Astrocyte (in vitro differentiated cells and primary cell): ENCODE measurements around the gene PDE1C. TPM values are rescaled to one million over a fixed set of nuclear protein-coding genes. Genes with fewer than 3 reads are reported as not detected.

ENCODE experiments used
- DNase-seq: peaks from one replicate; pipeline ENCODE4 v3.0.0-alpha.2; 2010; ENCODE audit warnings: low read depth
- FAIRE-seq: peaks from 2 replicates; lab custom pipeline; 2011; peaks lifted over from hg19 to GRCh38; lab: Jason Lieb, UNC
- H2AFZ ChIP-seq: 2 replicates; pipeline ENCODE4 v1.6.0; 2012; ENCODE audit warnings: low read depth, low read length, inconsistent platforms
- H3K27ac ChIP-seq: 2 replicates; pipeline ENCODE4 v1.5.1; 2011; ENCODE audit warnings: low read depth, low read length, inconsistent platforms
- H3K27me3 ChIP-seq: 2 replicates; pipeline ENCODE4 v1.6.0; 2011; ENCODE audit warnings: low read length, inconsistent platforms; ENCODE audit not compliant: insufficient read depth
- H3K36me3 ChIP-seq: 2 replicates; pipeline ENCODE4 v1.5.1; 2011; ENCODE audit warnings: low read length, inconsistent platforms; ENCODE audit not compliant: insufficient read depth
- H3K4me1 ChIP-seq: 2 replicates; pipeline ENCODE4 v1.5.1; 2011; ENCODE audit warnings: low read length, inconsistent platforms; ENCODE audit not compliant: insufficient read depth
- H3K4me2 ChIP-seq: 2 replicates; pipeline ENCODE4 v1.6.0; 2012; ENCODE audit warnings: low read length, inconsistent platforms
- H3K4me3 ChIP-seq: 2 replicates; pipeline ENCODE4 v1.5.1; 2011; ENCODE audit warnings: low read depth, mild to moderate bottlenecking, low read length, inconsistent platforms; ENCODE audit not compliant: insufficient read depth
- H3K79me2 ChIP-seq: 2 replicates; pipeline ENCODE4 v1.6.0; 2012; ENCODE audit warnings: mild to moderate bottlenecking, low read length, inconsistent platforms; ENCODE audit not compliant: insufficient read depth
- H3K9ac ChIP-seq: 2 replicates; pipeline ENCODE4 v1.6.0; 2012; ENCODE audit warnings: mild to moderate bottlenecking, low read length, inconsistent platforms
- H3K9me3 ChIP-seq: 2 replicates; pipeline ENCODE4 v1.5.1; 2012; ENCODE audit warnings: low read depth, mild to moderate bottlenecking, low read length, inconsistent platforms; ENCODE audit not compliant: insufficient read depth
- H4K20me1 ChIP-seq: 2 replicates; pipeline ENCODE4 v1.6.0; 2012; ENCODE audit warnings: low read length, inconsistent platforms; ENCODE audit not compliant: insufficient read depth
- H3K27ac Mint-ChIP-seq: one replicate; pipeline ENCODE4 v1.8.0; 2021; ENCODE audit warnings: mild to moderate bottlenecking, mixed read lengths; ENCODE audit not compliant: unreplicated experiment
- H3K27me3 Mint-ChIP-seq: one replicate; pipeline ENCODE4 v1.8.0; 2021; ENCODE audit warnings: low read depth, mixed read lengths; ENCODE audit not compliant: unreplicated experiment
- H3K36me3 Mint-ChIP-seq: one replicate; pipeline ENCODE4 v1.8.0; 2021; ENCODE audit warnings: low read depth, mixed read lengths; ENCODE audit not compliant: unreplicated experiment
- H3K4me1 Mint-ChIP-seq: one replicate; pipeline ENCODE4 v1.8.0; 2021; ENCODE audit warnings: low read depth, mixed read lengths; ENCODE audit not compliant: unreplicated experiment
- H3K4me3 Mint-ChIP-seq: one replicate; pipeline ENCODE4 v1.8.0; 2021; ENCODE audit warnings: mild to moderate bottlenecking, moderate library complexity, mixed read lengths; ENCODE audit not compliant: unreplicated experiment
- H3K9me3 Mint-ChIP-seq: one replicate; pipeline ENCODE4 v1.8.0; 2021; ENCODE audit warnings: mild to moderate bottlenecking, mixed read lengths; ENCODE audit not compliant: unreplicated experiment
- CTCF ChIP-seq: IDR thresholded peaks from 2 replicates; pipeline ENCODE4 v1.5.1; 2011; ENCODE audit warnings: low read depth, mild to moderate bottlenecking, inconsistent platforms, low read length, moderate library complexity; ENCODE audit not compliant: insufficient read depth
- EZH2 ChIP-seq: IDR thresholded peaks from 2 replicates; pipeline ENCODE4 v1.6.1; 2012; ENCODE audit warnings: mild to moderate bottlenecking, low read length, inconsistent platforms; ENCODE audit not compliant: insufficient read depth
- total RNA-seq: library from RNA; stranded (reverse); gene quantifications from 2 replicates; pipeline ENCODE4 v1.2.1, GENCODE V29; 2021

The PDE1C gene
- total RNA-seq, 1 donor from 2014 or later, result 31.6 TPM

DNA sequence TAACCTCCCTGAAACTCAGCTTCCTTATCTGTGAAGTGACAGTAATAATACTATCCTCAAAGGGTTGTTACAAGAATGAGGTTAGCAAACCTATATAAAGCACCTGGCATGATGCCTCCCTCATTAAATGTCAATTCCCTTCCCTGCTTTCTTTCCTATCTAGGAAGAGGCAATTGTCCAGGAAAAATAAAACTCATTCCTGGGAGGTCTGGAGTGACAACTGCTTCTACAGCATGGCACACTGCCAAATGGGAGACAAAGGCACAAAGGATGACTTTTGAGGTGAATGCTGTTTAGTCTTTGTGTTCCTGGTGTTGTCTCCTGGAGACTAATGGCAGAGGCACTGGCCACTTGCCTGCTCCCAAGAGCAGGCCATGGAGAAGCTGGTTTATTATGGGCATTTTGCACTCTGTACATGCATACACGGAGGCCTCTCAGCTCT, 32.2 kb upstream of the PDE1C start:
- no peaks in the 10 kb centered on the region for H3K9me3 ChIP-seq
- no peak overlapping the region for H3K4me3 ChIP-seq
- H3K36me3 ChIP-seq, result no peaks in the 10 kb centered on the region
- H3K4me1 ChIP-seq, result no peaks in the 10 kb centered on the region
- Mint-ChIP-seq H3K27me3 (no peaks in the 10 kb centered on the region), H3K4me1 (peaks cover 5% of the 10 kb centered on the region), H3K27ac (no peak overlapping the region), H3K36me3 (no peaks in the 10 kb centered on the region), H3K4me3 (no peak overlapping the region), H3K9me3 (peaks cover 2% of the 10 kb centered on the region)
- FAIRE-seq (no peak), DNase-seq (no peak)
- H3K27ac ChIP-seq, result no peak overlapping the region
- no peaks in the 10 kb centered on the region for H4K20me1 ChIP-seq
- H2AFZ ChIP-seq, result no peak overlapping the region
- H3K79me2 ChIP-seq, result no peaks in the 10 kb centered on the region
- H3K9ac ChIP-seq, result no peak overlapping the region
- no peak overlapping the region for H3K4me2 ChIP-seq
- H3K27me3 ChIP-seq, result no peaks in the 10 kb centered on the region
- TF ChIP-seq EZH2, result no peak
- TF ChIP-seq CTCF, result no peak

DNA sequence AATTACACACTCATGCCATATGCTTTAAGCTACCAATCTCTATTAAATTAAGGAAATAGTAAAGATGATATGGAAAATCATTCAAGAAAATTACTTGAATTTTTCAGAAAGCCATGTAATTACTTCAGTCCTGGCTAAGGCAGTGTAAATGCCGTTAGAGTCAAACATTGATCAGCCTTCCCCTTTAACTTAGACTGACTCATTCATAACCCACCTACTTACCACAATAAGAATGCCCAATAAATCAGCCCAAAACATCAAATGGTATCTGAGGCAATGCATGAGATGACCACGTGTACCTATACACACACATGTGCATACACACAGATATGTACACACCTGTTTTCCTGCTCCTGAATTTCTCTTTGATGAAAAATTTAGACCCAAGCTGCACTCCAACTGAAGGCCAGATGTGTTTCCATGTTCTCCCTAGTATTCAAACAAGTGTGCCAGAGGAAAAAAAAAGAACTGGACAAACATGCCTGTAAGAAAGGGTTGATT, 30.2 kb upstream of the PDE1C start:
- H3K9me3 Mint-ChIP-seq, result no peaks in the 10 kb centered on the region
- Histone ChIP-seq H4K20me1 (no peaks in the 10 kb centered on the region), H3K4me2 (no peak overlapping the region), H3K4me1 (no peaks in the 10 kb centered on the region), H2AFZ (no peak overlapping the region), H3K79me2 (no peaks in the 10 kb centered on the region), H3K9me3 (no peaks in the 10 kb centered on the region), H3K36me3 (no peaks in the 10 kb centered on the region), H3K4me3 (no peak overlapping the region), H3K27me3 (no peaks in the 10 kb centered on the region), H3K27ac (no peak overlapping the region), H3K9ac (no peak overlapping the region)
- no peak for TF ChIP-seq CTCF
- no peak for TF ChIP-seq EZH2
- H3K27ac Mint-ChIP-seq, result no peak overlapping the region
- FAIRE-seq, result no peak
- no peaks in the 10 kb centered on the region for H3K27me3 Mint-ChIP-seq
- H3K4me1 Mint-ChIP-seq, result peaks cover 5% of the 10 kb centered on the region
- H3K36me3 Mint-ChIP-seq, result no peaks in the 10 kb centered on the region
- H3K4me3 Mint-ChIP-seq, result no peak overlapping the region
- DNase-seq, result no peak

GRCh38 chr7:32094516-32094915, 24.3 kb upstream of the PDE1C start:
- H3K36me3 Mint-ChIP-seq, result no peaks in the 10 kb centered on the region
- Histone ChIP-seq H2AFZ (no peak overlapping the region), H3K36me3 (no peaks in the 10 kb centered on the region), H3K9me3 (peaks cover 3% of the 10 kb centered on the region), H3K27ac (no peak overlapping the region), H3K27me3 (no peaks in the 10 kb centered on the region), H3K4me2 (no peak overlapping the region), H3K4me3 (no peak overlapping the region), H3K79me2 (no peaks in the 10 kb centered on the region), H4K20me1 (no peaks in the 10 kb centered on the region), H3K9ac (no peak overlapping the region), H3K4me1 (peaks cover 13% of the 10 kb centered on the region)
- H3K4me3 Mint-ChIP-seq, result no peak overlapping the region
- H3K4me1 Mint-ChIP-seq, result peaks cover 18% of the 10 kb centered on the region
- H3K27me3 Mint-ChIP-seq, result peaks cover 6% of the 10 kb centered on the region
- H3K9me3 Mint-ChIP-seq, result peaks cover 4% of the 10 kb centered on the region
- FAIRE-seq, result no peak
- no peak for DNase-seq
- H3K27ac Mint-ChIP-seq, result no peak overlapping the region
- no peak for TF ChIP-seq CTCF
- TF ChIP-seq EZH2, result no peak
